OCI-LY3 (cell line): ENCODE data around the gene RNU7-1.

Experiments
- EZH2phosphoT487 ChIP-seq: fragments of 200-600 bp; shearing (Covaris generic); IDR thresholded peaks from 2 replicates; pipeline ENCODE4 v1.6.1; 2018; ENCODE audit warnings: antibody characterized with exemption, mixed run types, low read depth
- TF ChIP-seq, protein P1 (sequence below): fragments of 200-600, 300-600 bp; sonication (generic); IDR thresholded peaks from 2 replicates; pipeline ENCODE4 v1.5.1; 2014; ENCODE audit warnings: antibody characterized with exemption, low read length, low read depth

DNA sequence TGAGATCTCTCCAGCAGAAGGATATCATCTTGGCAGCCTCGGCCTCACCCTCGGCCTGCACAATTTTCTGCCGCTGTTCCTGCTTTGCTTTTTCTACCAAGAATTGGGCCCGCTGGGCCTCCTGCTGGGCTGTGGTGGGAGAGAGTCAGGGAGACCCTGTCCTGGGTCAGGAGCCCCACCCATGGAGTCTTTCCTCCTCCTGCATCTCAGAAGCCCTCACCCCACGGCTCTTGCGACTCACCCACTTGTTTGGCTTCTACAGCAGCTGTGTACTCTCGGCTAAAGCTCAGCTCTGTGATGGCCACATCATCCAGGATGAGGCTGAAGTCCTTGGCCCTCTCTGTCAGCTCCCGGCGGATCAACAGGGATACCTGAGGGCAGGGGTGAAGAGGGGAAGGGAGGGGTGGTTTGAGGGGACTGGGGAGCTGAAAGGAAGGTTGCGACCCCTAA lies 24.1 kb downstream of the RNU7-1 start:
- TF ChIP-seq, protein P1, sequence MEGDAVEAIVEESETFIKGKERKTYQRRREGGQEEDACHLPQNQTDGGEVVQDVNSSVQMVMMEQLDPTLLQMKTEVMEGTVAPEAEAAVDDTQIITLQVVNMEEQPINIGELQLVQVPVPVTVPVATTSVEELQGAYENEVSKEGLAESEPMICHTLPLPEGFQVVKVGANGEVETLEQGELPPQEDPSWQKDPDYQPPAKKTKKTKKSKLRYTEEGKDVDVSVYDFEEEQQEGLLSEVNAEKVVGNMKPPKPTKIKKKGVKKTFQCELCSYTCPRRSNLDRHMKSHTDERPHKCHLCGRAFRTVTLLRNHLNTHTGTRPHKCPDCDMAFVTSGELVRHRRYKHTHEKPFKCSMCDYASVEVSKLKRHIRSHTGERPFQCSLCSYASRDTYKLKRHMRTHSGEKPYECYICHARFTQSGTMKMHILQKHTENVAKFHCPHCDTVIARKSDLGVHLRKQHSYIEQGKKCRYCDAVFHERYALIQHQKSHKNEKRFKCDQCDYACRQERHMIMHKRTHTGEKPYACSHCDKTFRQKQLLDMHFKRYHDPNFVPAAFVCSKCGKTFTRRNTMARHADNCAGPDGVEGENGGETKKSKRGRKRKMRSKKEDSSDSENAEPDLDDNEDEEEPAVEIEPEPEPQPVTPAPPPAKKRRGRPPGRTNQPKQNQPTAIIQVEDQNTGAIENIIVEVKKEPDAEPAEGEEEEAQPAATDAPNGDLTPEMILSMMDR, result no peak
- TF ChIP-seq EZH2phosphoT487, result no peak
